RWPE1 (cell line): ENCODE results near the gene EMILIN3.

Experiments used
- CTCF ChIA-PET: fragments of 350-600 bp; sonication (Branson Sonifier 250); formaldehyde crosslinking; extraction: SDS; loops from one replicate; lab custom pipeline; 2021; lab: Yijun Ruan, JAX
- POLR2A ChIA-PET: fragments of 400-600 bp; formaldehyde crosslinking; extraction: SDS; loops from one replicate; lab custom pipeline; 2020; ENCODE audit warnings: antibody characterized with exemption; ENCODE audit not compliant: low non-redundant PET; lab: Yijun Ruan, JAX
- DNase-seq: peaks from one replicate; pipeline ENCODE4 v3.0.0; 2012; ENCODE audit warnings: low spot score
- H3K27ac ChIP-seq: fragments of 450-650 bp; 2 replicates; pipeline ENCODE4 v1.5.1; 2017
- TF ChIP-seq, protein P1 (sequence below): fragments of 450-650 bp; conservative IDR thresholded peaks from 2 replicates; pipeline ENCODE4 v1.5.1; 2017; ENCODE audit warnings: low read depth, mild to moderate bottlenecking

EMILIN3 gene

GRCh38 chr20:41408986-41409385 is 42.4 kb upstream of the EMILIN3 start:
- POLR2A ChIA-PET = no interaction called here
- CTCF ChIA-PET = interaction anchor here (1.2 to 1.3 kb wide), 2 partner anchors 11 to 68 kb away, joined by 4 to 5 read pairs; partner anchors contain the start of gene LPIN3
- H3K27ac ChIP-seq = no peak overlapping the region
- TF ChIP-seq, protein P1, sequence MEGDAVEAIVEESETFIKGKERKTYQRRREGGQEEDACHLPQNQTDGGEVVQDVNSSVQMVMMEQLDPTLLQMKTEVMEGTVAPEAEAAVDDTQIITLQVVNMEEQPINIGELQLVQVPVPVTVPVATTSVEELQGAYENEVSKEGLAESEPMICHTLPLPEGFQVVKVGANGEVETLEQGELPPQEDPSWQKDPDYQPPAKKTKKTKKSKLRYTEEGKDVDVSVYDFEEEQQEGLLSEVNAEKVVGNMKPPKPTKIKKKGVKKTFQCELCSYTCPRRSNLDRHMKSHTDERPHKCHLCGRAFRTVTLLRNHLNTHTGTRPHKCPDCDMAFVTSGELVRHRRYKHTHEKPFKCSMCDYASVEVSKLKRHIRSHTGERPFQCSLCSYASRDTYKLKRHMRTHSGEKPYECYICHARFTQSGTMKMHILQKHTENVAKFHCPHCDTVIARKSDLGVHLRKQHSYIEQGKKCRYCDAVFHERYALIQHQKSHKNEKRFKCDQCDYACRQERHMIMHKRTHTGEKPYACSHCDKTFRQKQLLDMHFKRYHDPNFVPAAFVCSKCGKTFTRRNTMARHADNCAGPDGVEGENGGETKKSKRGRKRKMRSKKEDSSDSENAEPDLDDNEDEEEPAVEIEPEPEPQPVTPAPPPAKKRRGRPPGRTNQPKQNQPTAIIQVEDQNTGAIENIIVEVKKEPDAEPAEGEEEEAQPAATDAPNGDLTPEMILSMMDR = no peak
- DNase-seq = no peak

- ChIA-PET POLR2A (no interaction called here), CTCF (interaction anchor here (0.6 kb wide), 1 partner anchor 1633 kb away, joined by 3 read pairs; no protein-coding TSS in a partner anchor)
- TF ChIP-seq, protein P1 = no peak
- no peak for DNase-seq
- no peak overlapping the region for H3K27ac ChIP-seq
Observed at GRCh38 chr20:41408156-41408794, 41.7 kb upstream of the EMILIN3 start.

- DNase-seq = no peak
- H3K27ac ChIP-seq = no peak overlapping the region
- ChIA-PET CTCF (interaction anchor here (0.6 kb wide), 1 partner anchor 26 kb away, joined by 4 read pairs; no protein-coding TSS in a partner anchor), POLR2A (no interaction called here)
- TF ChIP-seq, protein P1 = no peak
Observed at GRCh38 chr20:41407607-41408006, 41.0 kb upstream of the EMILIN3 start.

- TF ChIP-seq, protein P1 = no peak
- no peak overlapping the region for H3K27ac ChIP-seq
- DNase-seq = no peak
- CTCF ChIA-PET = no interaction called here
- POLR2A ChIA-PET = no interaction called here
Observed at GRCh38 chr20:41406896-41407444, 40.4 kb upstream of the EMILIN3 start.

DNA sequence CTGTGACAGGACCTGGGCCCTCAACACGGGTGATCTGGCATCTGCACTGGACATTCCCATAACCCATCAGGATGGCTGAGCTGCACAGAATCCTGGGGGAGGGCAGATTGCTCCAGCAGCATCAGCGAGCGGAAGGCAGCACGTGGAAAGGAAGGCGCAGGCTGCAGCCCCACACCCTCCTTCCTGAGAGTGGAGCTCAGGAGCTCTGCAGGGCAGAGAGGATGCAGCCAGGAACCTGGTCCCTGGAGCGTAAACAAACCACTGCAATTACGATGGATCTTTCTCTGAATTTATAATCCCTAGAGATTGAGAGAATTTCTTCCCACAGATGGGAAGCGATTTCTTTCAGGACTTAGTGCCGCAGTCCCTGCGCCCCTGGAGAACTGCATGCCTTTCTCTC is 39.7 kb upstream of the EMILIN3 start:
- H3K27ac ChIP-seq = no peak overlapping the region
- no peak for DNase-seq
- TF ChIP-seq, protein P1 = no peak
- CTCF ChIA-PET = no interaction called here
- POLR2A ChIA-PET = no interaction called here

DNA sequence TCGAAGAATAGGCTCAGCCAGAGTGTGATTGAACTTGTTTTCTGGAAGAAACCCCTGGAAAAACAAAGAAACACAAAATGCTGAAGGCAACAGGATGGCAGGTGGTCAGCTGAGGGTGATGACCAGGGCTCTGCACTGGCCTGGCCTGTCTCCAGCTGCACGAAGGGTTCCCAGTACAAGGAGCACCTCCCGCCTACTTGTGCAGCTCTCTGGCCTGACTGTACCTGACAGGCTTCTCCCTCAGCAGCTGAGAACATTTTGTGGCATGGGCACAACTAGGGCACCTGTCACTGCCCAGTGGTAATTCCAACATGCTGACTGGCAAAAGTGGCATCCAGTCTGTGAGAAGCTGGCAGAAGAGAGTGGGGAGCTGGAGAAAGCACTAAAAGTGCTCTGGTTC is 38.8 kb upstream of the EMILIN3 start:
- no peak for DNase-seq
- CTCF ChIA-PET = interaction anchor here (0.6 kb wide), 1 partner anchor 1937 kb away, joined by 3 read pairs; no protein-coding TSS in a partner anchor
- H3K27ac ChIP-seq = no peak overlapping the region
- TF ChIP-seq, protein P1 = no peak
- POLR2A ChIA-PET = no interaction called here
